BLaER1 treated with 17β-estradiol and CSF1 and Interleukin-3, amounts not matched to agents 10 nM and 100 nM (cell line): Measurements from ENCODE around the gene DNTTIP2.
A peak's percentile ranks its signal among the peaks of the same experiment; 100 is the strongest.
"Not testable (repeated sequence)": the region's sequence is repeated elsewhere in the genome, so short reads cannot be mapped to it uniquely, and the experiment has no call there.

Experiments used
- H3K27ac ChIP-seq, 11 experiments: shearing (Covaris generic); formaldehyde crosslinking; 2 replicates each; pipeline ENCODE4 v1.8.1; 2022
- H3K27me3 ChIP-seq, 11 experiments: shearing (Covaris generic); formaldehyde crosslinking; 2 replicates each; pipeline ENCODE4 v1.8.1; 2022
- H3K36me3 ChIP-seq, 11 experiments: shearing (Covaris generic); formaldehyde crosslinking; 2 replicates each; pipeline ENCODE4 v1.8.1; 2022
- H3K4me1 ChIP-seq, 10 experiments: shearing (Covaris generic); formaldehyde crosslinking; 2 replicates each; pipeline ENCODE4 v1.8.1; 2022
- H3K4me2 ChIP-seq, 11 experiments: shearing (Covaris generic); formaldehyde crosslinking; 2 replicates each; pipeline ENCODE4 v1.8.1; 2022
- H3K4me3 ChIP-seq, 10 experiments: shearing (Covaris generic); formaldehyde crosslinking; 2 replicates each; pipeline ENCODE4 v1.8.1; 2022
- H3K9ac ChIP-seq, 11 experiments: shearing (Covaris generic); formaldehyde crosslinking; 2 replicates each; pipeline ENCODE4 v1.8.1; 2022
- H3K9me3 ChIP-seq, 11 experiments: shearing (Covaris generic); formaldehyde crosslinking; replicated peaks in 1 of 11; 2 replicates each; pipeline ENCODE4 v1.8.1; 2022
- H4K20me1 ChIP-seq, 11 experiments: shearing (Covaris generic); formaldehyde crosslinking; 2 replicates each; pipeline ENCODE4 v1.8.1; 2022
- Cebpa-rat ChIP-seq, 11 experiments: shearing (Covaris generic); IDR thresholded peaks; 2 replicates each; pipeline ENCODE4 v1.8.1; 2022

Gene DNTTIP2

DNA sequence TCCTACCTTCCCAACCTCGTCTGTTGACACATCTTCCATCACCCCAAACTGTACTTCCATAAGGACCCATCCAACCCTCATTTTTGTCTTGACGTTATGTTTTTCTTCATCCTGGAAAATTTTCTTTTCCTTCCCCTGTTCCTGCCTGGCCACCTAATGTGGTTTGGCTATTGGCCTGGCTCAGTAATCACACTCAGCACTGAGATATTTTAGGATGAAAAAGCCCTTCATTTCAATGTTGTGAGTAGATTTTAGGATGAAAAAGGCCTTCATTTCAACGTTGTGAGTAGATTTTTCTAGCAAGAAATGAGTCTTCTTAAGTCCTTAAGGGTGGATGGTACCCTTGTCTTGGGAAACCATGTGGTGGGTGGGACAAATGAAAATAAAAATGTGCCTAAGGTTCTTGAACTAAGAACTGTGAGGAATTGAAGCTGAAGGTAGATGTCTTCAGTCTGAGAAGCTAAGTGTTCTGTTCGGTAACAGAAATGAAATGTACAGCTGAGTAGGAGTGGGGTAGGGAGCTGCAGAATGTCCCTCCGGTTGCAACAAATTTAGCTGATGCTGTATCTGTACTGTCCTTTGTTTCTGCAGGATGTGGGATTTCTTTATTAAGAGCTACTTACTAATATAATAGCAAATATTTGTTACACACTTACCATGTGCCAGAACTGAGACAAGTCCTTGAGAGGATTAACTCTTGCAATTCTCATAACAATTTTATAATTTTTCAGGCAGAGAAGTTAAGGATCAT, 36.1 kb downstream of the DNTTIP2 start:
- peaks cover 66 to 82% (median 78%) of the 10 kb centered on the region in 10 experiments for H3K4me1 ChIP-seq
- peak overlapping the region; percentile 26 to 99 (median 88); a peak in 20 of 22 replicates for H3K27ac ChIP-seq
- H3K4me2 ChIP-seq = peak overlapping the region; percentile 67 to 98 (median 88)
- peak overlapping the region; percentile 49 to 99 (median 73); a peak in 21 of 22 replicates for H3K9ac ChIP-seq
- H3K9me3 ChIP-seq = peaks cover 0 to 8% (median 4%) of the 10 kb centered on the region in 11 experiments; a peak in 13 of 22 replicates
- peak overlapping the region in 2 of 10 experiments; percentile 35 to 76; a peak in 3 of 20 replicates for H3K4me3 ChIP-seq
- no peak for TF ChIP-seq Cebpa-rat (IDR thresholded peaks at IDR 0.05)
- no peaks in the 10 kb centered on the region for H3K27me3 ChIP-seq
- peaks cover 0 to 7% (median 0%) of the 10 kb centered on the region in 11 experiments; a peak in 5 of 22 replicates for H3K36me3 ChIP-seq
- H4K20me1 ChIP-seq = no peaks in the 10 kb centered on the region

GRCh38 chr1:93841771-93842170, 37.2 kb downstream of the DNTTIP2 start:
- peak overlapping the region in 10 of 11 experiments; percentile 67 to 99 (median 73); a peak in 19 of 22 replicates for H3K9ac ChIP-seq
- peak overlapping the region; percentile 33 to 99 (median 88); a peak in 21 of 22 replicates for H3K27ac ChIP-seq
- H3K4me1 ChIP-seq = peaks cover 66 to 91% (median 87%) of the 10 kb centered on the region in 10 experiments

GRCh38 chr1:93840956-93841482, 38.0 kb downstream of the DNTTIP2 start:
- peak overlapping the region; percentile 33 to 99 (median 88); a peak in 21 of 22 replicates for H3K27ac ChIP-seq
- peak overlapping the region in 8 of 10 experiments; percentile 6 to 63 (median 50); a peak in 12 of 20 replicates for H3K4me3 ChIP-seq
- H4K20me1 ChIP-seq = no peaks in the 10 kb centered on the region
- peaks cover 0 to 18% (median 3%) of the 10 kb centered on the region in 11 experiments; a peak in 7 of 22 replicates for H3K36me3 ChIP-seq
- TF ChIP-seq Cebpa-rat (IDR thresholded peaks at IDR 0.05) = peak in 5 of 11 experiments; percentile 10 to 84 (median 44); a peak in 5 of 22 replicates
- H3K9ac ChIP-seq = peak overlapping the region in 10 of 11 experiments; percentile 67 to 99 (median 73); a peak in 20 of 22 replicates
- peaks cover 65 to 96% (median 87%) of the 10 kb centered on the region in 10 experiments for H3K4me1 ChIP-seq
- no peaks in the 10 kb centered on the region for H3K27me3 ChIP-seq
- H3K4me2 ChIP-seq = peak overlapping the region; percentile 67 to 98 (median 88)
- peaks cover 3 to 26% (median 15%) of the 10 kb centered on the region in 11 experiments; a peak in 20 of 22 replicates for H3K9me3 ChIP-seq

More at GRCh38 chr1:93841771-93842170, 37.2 kb downstream of the DNTTIP2 start:
- TF ChIP-seq Cebpa-rat (IDR thresholded peaks at IDR 0.05) = no peak
- peaks cover 0 to 19% (median 10%) of the 10 kb centered on the region in 11 experiments; a peak in 14 of 22 replicates for H3K9me3 ChIP-seq
- H3K4me2 ChIP-seq = peak overlapping the region; percentile 67 to 98 (median 88)
- peaks cover 0 to 18% (median 0%) of the 10 kb centered on the region in 11 experiments; a peak in 5 of 22 replicates for H3K36me3 ChIP-seq
- H3K4me3 ChIP-seq = peak overlapping the region in 4 of 10 experiments; percentile 49 to 63 (median 52); a peak in 7 of 20 replicates
- H4K20me1 ChIP-seq = no peaks in the 10 kb centered on the region
- H3K27me3 ChIP-seq = no peaks in the 10 kb centered on the region

- peak overlapping the region; percentile 67 to 98 (median 88); a peak in 21 of 22 replicates for H3K4me2 ChIP-seq
- peaks cover 14 to 39% (median 28%) of the 10 kb centered on the region in 11 experiments for H3K9me3 ChIP-seq
- no peak for TF ChIP-seq Cebpa-rat (IDR thresholded peaks at IDR 0.05)
- H3K4me1 ChIP-seq = peaks cover 53 to 86% (median 75%) of the 10 kb centered on the region in 10 experiments
- peaks cover 0 to 31% (median 4%) of the 10 kb centered on the region in 11 experiments; a peak in 7 of 22 replicates for H3K36me3 ChIP-seq
- peak overlapping the region; percentile 33 to 99 (median 88); a peak in 21 of 22 replicates for H3K27ac ChIP-seq
- peak overlapping the region in 10 of 11 experiments; percentile 49 to 99 (median 73); a peak in 18 of 22 replicates for H3K9ac ChIP-seq
- H4K20me1 ChIP-seq = no peaks in the 10 kb centered on the region
- no peaks in the 10 kb centered on the region for H3K27me3 ChIP-seq
- peak overlapping the region in 3 of 10 experiments; percentile 51 to 63 (median 52); a peak in 4 of 20 replicates for H3K4me3 ChIP-seq
Observed at GRCh38 chr1:93839753-93840152, 39.3 kb downstream of the DNTTIP2 start.

GRCh38 chr1:93839307-93839706, 39.7 kb downstream of the DNTTIP2 start:
- Histone ChIP-seq H3K4me2 (peak overlapping the region; percentile 67 to 98 (median 88); a peak in 19 of 22 replicates), H3K27ac (peak overlapping the region; percentile 33 to 99 (median 88); a peak in 21 of 22 replicates), H3K9ac (peak overlapping the region; percentile 22 to 99 (median 73); a peak in 18 of 22 replicates), H3K4me1 (peaks cover 48 to 81% (median 71%) of the 10 kb centered on the region in 10 experiments), H3K36me3 (peaks cover 0 to 35% (median 4%) of the 10 kb centered on the region in 11 experiments; a peak in 8 of 22 replicates), H3K27me3 (no peaks in the 10 kb centered on the region), H3K4me3 (no peak overlapping the region), H4K20me1 (no peaks in the 10 kb centered on the region), H3K9me3 (peaks cover 19 to 44% (median 32%) of the 10 kb centered on the region in 11 experiments)
- TF ChIP-seq Cebpa-rat (IDR thresholded peaks at IDR 0.05) = peak in 10 of 11 experiments; percentile 14 to 96 (median 75); a peak in 15 of 22 replicates

- Histone ChIP-seq H3K9ac (peak overlapping the region in 4 of 11 experiments; percentile 73 to 99 (median 88); a peak in 4 of 22 replicates), H3K4me1 (peaks cover 36 to 68% (median 57%) of the 10 kb centered on the region in 10 experiments), H3K4me3 (peak overlapping the region in 1 of 10 experiments; percentile 4; a peak in 1 of 20 replicates), H3K36me3 (peaks cover 4 to 49% (median 7%) of the 10 kb centered on the region in 11 experiments; a peak in 13 of 22 replicates), H3K4me2 (peak overlapping the region in 7 of 11 experiments; percentile 67 to 98 (median 90); a peak in 11 of 22 replicates), H3K27ac (peak overlapping the region; percentile 10 to 99 (median 88); a peak in 20 of 22 replicates), H3K9me3 (peaks cover 32 to 57% (median 46%) of the 10 kb centered on the region in 11 experiments), H3K27me3 (no peaks in the 10 kb centered on the region), H4K20me1 (no peaks in the 10 kb centered on the region)
- no peak for TF ChIP-seq Cebpa-rat (IDR thresholded peaks at IDR 0.05)
Observed at GRCh38 chr1:93837961-93838360, 41.0 kb downstream of the DNTTIP2 start.

DNA sequence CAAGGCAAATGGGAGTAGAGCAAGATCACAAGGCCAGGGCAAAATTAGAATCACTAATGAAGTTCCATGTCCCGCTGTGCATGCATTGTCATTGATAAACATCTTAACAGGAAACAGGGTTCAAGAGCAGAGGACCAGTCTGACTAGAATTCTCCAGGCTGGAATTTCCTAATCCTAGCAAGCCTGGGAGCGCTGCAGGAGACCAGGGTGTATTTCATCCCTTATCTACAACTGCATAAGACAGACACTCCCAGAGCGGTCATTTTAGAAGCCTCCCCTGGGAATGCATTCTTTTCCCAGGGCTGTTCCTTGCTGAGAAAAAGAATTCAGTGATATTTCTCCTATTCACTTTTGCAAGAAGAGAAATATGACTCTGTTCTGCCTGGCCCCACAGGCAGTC, 45.7 kb downstream of the DNTTIP2 start:
- Histone ChIP-seq H3K4me3 (peak overlapping the region in 1 of 10 experiments; percentile 38; a peak in 3 of 20 replicates), H3K9me3 (peaks cover 66 to 93% (median 76%) of the 10 kb centered on the region in 11 experiments), H3K4me1 (peaks cover 3 to 34% (median 19%) of the 10 kb centered on the region in 10 experiments; a peak in 18 of 20 replicates), H3K36me3 (peaks cover 7 to 86% (median 17%) of the 10 kb centered on the region in 11 experiments; a peak in 15 of 22 replicates)
- not testable (repeated sequence) for H3K27me3 ChIP-seq, H3K4me2 ChIP-seq, H3K27ac ChIP-seq, H4K20me1 ChIP-seq, H3K9ac ChIP-seq

DNA sequence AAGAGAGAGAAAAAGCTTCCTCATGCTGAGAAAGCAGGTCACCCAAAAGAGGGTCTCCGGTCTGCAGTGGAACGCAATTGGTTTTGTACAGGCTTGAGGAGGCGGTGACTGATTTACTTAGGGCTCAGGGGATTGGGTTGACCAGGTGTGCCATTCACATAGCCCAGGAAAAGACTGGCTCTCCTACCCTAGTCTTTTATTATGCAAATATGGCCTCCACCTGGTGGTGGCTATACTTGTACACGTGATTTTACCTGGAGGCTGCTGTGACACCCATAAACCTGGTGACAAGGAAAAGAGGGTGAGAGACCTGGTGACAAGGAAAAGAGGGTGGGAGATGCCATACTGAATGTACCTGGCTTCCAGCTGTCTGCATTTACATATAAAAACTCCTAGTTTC, 49.9 kb downstream of the DNTTIP2 start:
- Histone ChIP-seq H3K4me3 (no peak overlapping the region), H3K4me1 (peaks cover 17 to 55% (median 46%) of the 10 kb centered on the region in 10 experiments; a peak in 19 of 20 replicates), H3K9me3 (peaks cover 37 to 56% (median 44%) of the 10 kb centered on the region in 11 experiments), H3K4me2 (peak overlapping the region in 5 of 11 experiments; percentile 54 to 65 (median 58); a peak in 8 of 22 replicates), H4K20me1 (no peaks in the 10 kb centered on the region), H3K27me3 (no peaks in the 10 kb centered on the region), H3K36me3 (peaks cover 7 to 86% (median 17%) of the 10 kb centered on the region in 11 experiments; a peak in 15 of 22 replicates), H3K9ac (peak overlapping the region in 2 of 11 experiments; percentile 12 to 25; a peak in 2 of 22 replicates), H3K27ac (peak overlapping the region in 5 of 11 experiments; percentile 12 to 61 (median 45); a peak in 5 of 22 replicates)
- TF ChIP-seq Cebpa-rat (IDR thresholded peaks at IDR 0.05) = no peak
